Gastrocnemius medialis (tissue), 4 donors: ENCODE measurements around the gene ABCC2. TPM values are rescaled to one million over a fixed set of nuclear protein-coding genes. Genes with fewer than 3 reads are reported as not detected.

Experiments used
- ATAC-seq, 2 donors: fragments of 150-250 bp; one replicate each; pipeline ENCODE4 v1.9.1; 2016
- DNase-seq, 2 donors: peaks; one replicate each; pipeline ENCODE4 v3.0.0-alpha.2; 2019
- H3K27ac ChIP-seq, 4 donors: fragments of 200-600 bp; sonication (generic); 1 replicate in 1 of 4; 2 replicates in 3 of 4; pipeline ENCODE4 v1.5.1; 2016 to 2018; ENCODE audit warnings: mild to moderate bottlenecking in 2 of 4, moderate library complexity in 1 of 4
- H3K27me3 ChIP-seq, 3 donors: fragments of 200-600 bp; sonication (generic) in 2 of 3; 1 replicate in 1 of 3; 2 replicates in 2 of 3; pipeline versions ENCODE4 v1.5.1 to v1.6.0; 2016 to 2019; ENCODE audit warnings: mild to moderate bottlenecking in 1 of 3, moderate library complexity in 1 of 3
- H3K36me3 ChIP-seq, 2 donors: fragments of 200-600 bp; sonication (generic) in 1 of 2; one replicate each; pipeline ENCODE4 v1.5.1; 2017 to 2018
- H3K4me1 ChIP-seq, 2 donors: fragments of 200-600 bp; sonication (generic) in 1 of 2; one replicate each; pipeline ENCODE4 v1.5.1; 2016 to 2017; ENCODE audit warnings: mild to moderate bottlenecking in 2 of 2
- H3K4me3 ChIP-seq, 4 donors: fragments of 200-600 bp; sonication (generic) in 3 of 4; 1 replicate in 1 of 4; 2 replicates in 3 of 4; pipeline ENCODE4 v1.5.1; 2016 to 2019; ENCODE audit warnings: mild to moderate bottlenecking in 2 of 4
- H3K9me3 ChIP-seq, 3 donors: fragments of 200-600 bp; sonication (generic) in 2 of 3; 1 replicate in 1 of 3; 2 replicates in 2 of 3; pipeline ENCODE4 v1.5.1; 2016 to 2019
- POLR2A ChIP-seq, 2 donors: fragments of 450-650 bp; IDR thresholded peaks; one replicate each; pipeline ENCODE4 v1.6.1; 2017; ENCODE audit warnings: antibody characterized with exemption in 2 of 2, mild to moderate bottlenecking in 2 of 2, moderate library complexity in 2 of 2
- in situ Hi-C, 4 donors: fragments of 200-750 bp; cut with MboI; loops; one replicate each; pipeline versions ENCODE4 v1.15.0 to v1.8.0; 2017; ENCODE audit warnings: low sequenced_read_pairs in 4 of 4
- intact Hi-C: fragments of 100-400 bp; cut with DNase I; formaldehyde crosslinking; loops from one replicate; pipeline ENCODE4 v1.15.1; 2023; ENCODE audit warnings: low total_unique reads
- total RNA-seq, 4 donors: library from RNA; depleted of rRNA; stranded (reverse); fragments of >200 nt; gene quantifications; one replicate each; pipeline versions ENCODE4 v1.1.0 to v1.2.3, GENCODE V29; 2016
- TF ChIP-seq, protein P1 (sequence below), 5 experiments: fragments of 450-650 bp in 3 of 5; fragments of 200-600 bp in 2 of 5; sonication (generic) in 2 of 5; IDR thresholded peaks in 4 of 5; conservative IDR thresholded peaks in 1 of 5; 1 replicate in 4 of 5; 2 replicates in 1 of 5; pipeline ENCODE4 v1.5.1; 2016 to 2019; ENCODE audit warnings: antibody characterized with exemption in 5 of 5, mild to moderate bottlenecking in 3 of 5, moderate library complexity in 3 of 5

Gene ABCC2
- total RNA-seq, 4 donors from 2014 or later = 0.89 to 3.2 (median 1.3) TPM

- Histone ChIP-seq H3K36me3 (peaks cover 0 to 9% of the 10 kb centered on the region in 2 donors), H3K27me3 (no peaks in the 10 kb centered on the region), H3K9me3 (no peaks in the 10 kb centered on the region), H3K4me3 (no peak overlapping the region), H3K27ac (peak overlapping the region; percentile 5 to 52 (median 20)), H3K4me1 (peaks cover 9 to 21% of the 10 kb centered on the region in 2 donors)
- ATAC-seq (peak; percentile 76 to 88), DNase-seq (peak; percentile 45 to 71)
- in situ Hi-C loops (no loop called here), intact Hi-C loops (no loop called here)
- TF ChIP-seq, protein P1, sequence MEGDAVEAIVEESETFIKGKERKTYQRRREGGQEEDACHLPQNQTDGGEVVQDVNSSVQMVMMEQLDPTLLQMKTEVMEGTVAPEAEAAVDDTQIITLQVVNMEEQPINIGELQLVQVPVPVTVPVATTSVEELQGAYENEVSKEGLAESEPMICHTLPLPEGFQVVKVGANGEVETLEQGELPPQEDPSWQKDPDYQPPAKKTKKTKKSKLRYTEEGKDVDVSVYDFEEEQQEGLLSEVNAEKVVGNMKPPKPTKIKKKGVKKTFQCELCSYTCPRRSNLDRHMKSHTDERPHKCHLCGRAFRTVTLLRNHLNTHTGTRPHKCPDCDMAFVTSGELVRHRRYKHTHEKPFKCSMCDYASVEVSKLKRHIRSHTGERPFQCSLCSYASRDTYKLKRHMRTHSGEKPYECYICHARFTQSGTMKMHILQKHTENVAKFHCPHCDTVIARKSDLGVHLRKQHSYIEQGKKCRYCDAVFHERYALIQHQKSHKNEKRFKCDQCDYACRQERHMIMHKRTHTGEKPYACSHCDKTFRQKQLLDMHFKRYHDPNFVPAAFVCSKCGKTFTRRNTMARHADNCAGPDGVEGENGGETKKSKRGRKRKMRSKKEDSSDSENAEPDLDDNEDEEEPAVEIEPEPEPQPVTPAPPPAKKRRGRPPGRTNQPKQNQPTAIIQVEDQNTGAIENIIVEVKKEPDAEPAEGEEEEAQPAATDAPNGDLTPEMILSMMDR (IDR thresholded peaks at IDR 0.05 in 4 of 5, conservative IDR thresholded peaks at IDR 0.05 in 1 of 5) = no peak
- no peak for TF ChIP-seq POLR2A (IDR thresholded peaks at IDR 0.05)
These were observed 6.3 kb downstream of the ABCC2 start for GRCh38 chr10:99788598-99789256.

DNA sequence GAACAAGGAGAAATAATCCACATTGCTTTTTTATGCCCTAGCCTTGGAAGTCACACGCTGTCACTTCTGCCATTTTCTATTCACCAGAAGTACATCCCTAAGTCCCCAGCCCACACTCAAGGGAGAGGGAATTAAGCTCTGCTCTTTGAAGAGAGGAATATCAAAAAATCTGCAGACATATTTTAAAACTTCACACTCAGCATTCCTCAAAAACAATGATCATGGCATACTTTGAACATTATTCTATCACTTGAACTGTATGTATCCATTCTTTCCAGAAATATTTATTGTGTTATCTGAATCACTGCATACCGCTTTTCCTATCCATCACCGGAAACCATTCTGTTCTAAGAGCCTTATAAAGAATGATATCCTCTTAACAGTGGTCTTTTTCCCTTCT is 9.4 kb downstream of the ABCC2 start:
- intact Hi-C loops = no loop called here
- peaks cover 9 to 17% of the 10 kb centered on the region in 2 donors for H3K4me1 ChIP-seq
- H3K27me3 ChIP-seq = no peaks in the 10 kb centered on the region
- DNase-seq (no peak), ATAC-seq (no peak)
- no peak overlapping the region for H3K4me3 ChIP-seq
- TF ChIP-seq, protein P1 (IDR thresholded peaks at IDR 0.05 in 4 of 5, conservative IDR thresholded peaks at IDR 0.05 in 1 of 5) = no peak
- TF ChIP-seq POLR2A (IDR thresholded peaks at IDR 0.05) = no peak
- H3K27ac ChIP-seq = no peak overlapping the region
- no peaks in the 10 kb centered on the region for H3K9me3 ChIP-seq
- H3K36me3 ChIP-seq = peaks cover 0 to 13% of the 10 kb centered on the region in 2 donors
- in situ Hi-C loops = no loop called here

GRCh38 chr10:99793819-99794218 is 11.4 kb downstream of the ABCC2 start:
- Histone ChIP-seq H3K36me3 (peaks cover 0 to 13% of the 10 kb centered on the region in 2 donors), H3K4me3 (no peak overlapping the region), H3K4me1 (peaks cover 2 to 4% of the 10 kb centered on the region in 2 donors), H3K27ac (no peak overlapping the region), H3K27me3 (no peaks in the 10 kb centered on the region), H3K9me3 (no peaks in the 10 kb centered on the region)
- TF ChIP-seq POLR2A (IDR thresholded peaks at IDR 0.05) = no peak
- TF ChIP-seq, protein P1 (IDR thresholded peaks at IDR 0.05 in 4 of 5, conservative IDR thresholded peaks at IDR 0.05 in 1 of 5) = no peak
- intact Hi-C loops = no loop called here
- in situ Hi-C loops = no loop called here
- ATAC-seq (no peak), DNase-seq (no peak)

GRCh38 chr10:99796928-99797327 is 14.5 kb downstream of the ABCC2 start:
- Histone ChIP-seq H3K9me3 (no peaks in the 10 kb centered on the region), H3K27me3 (no peaks in the 10 kb centered on the region), H3K27ac (no peak overlapping the region), H3K4me1 (no peaks in the 10 kb centered on the region), H3K36me3 (peaks cover 0 to 13% of the 10 kb centered on the region in 2 donors), H3K4me3 (no peak overlapping the region)
- no peak for TF ChIP-seq POLR2A (IDR thresholded peaks at IDR 0.05)
- TF ChIP-seq, protein P1 (IDR thresholded peaks at IDR 0.05 in 4 of 5, conservative IDR thresholded peaks at IDR 0.05 in 1 of 5) = no peak
- in situ Hi-C loops = no loop called here
- intact Hi-C loops = no loop called here
- ATAC-seq (no peak), DNase-seq (no peak)
